Activated CD8-positive, alpha-beta memory T cell treated with anti-CD3 and anti-CD28 coated beads, Interleukin-2, amount 10 ng/mL, durations not matched to agents 7 days and 5 days (primary cell): ENCODE measurements around the gene LILRA5. TPM values are rescaled to one million over a fixed set of nuclear protein-coding genes. Genes with fewer than 3 reads are reported as not detected.
"Not testable (repeated sequence)": the region's sequence is repeated elsewhere in the genome, so short reads cannot be mapped to it uniquely, and the experiment has no call there.

Experiments
- ATAC-seq: fragments of 150-1000 bp; cut with Tn5 transposase; one replicate; pipeline ENCODE4 v1.10.0; 2021; ENCODE audit warnings: moderate library complexity
- CTCF ChIA-PET: fragments of 350-600 bp; sonication (Branson Sonifier 250); formaldehyde crosslinking; loops from one replicate; lab custom pipeline; 2021; ENCODE audit warnings: antibody characterized with exemption; lab: Charles Lee
- DNase-seq: peaks from one replicate; pipeline ENCODE4 v3.0.0-alpha.2; 2020
- H3K27ac Mint-ChIP-seq: one replicate; pipeline ENCODE4 v1.8.0; 2021; ENCODE audit warnings: mild to moderate bottlenecking, mixed read lengths
- H3K27me3 Mint-ChIP-seq: one replicate; pipeline ENCODE4 v1.8.0; 2021; ENCODE audit warnings: mixed read lengths
- H3K36me3 Mint-ChIP-seq: one replicate; pipeline ENCODE4 v1.8.0; 2021; ENCODE audit warnings: mild to moderate bottlenecking, mixed read lengths
- H3K4me1 Mint-ChIP-seq: one replicate; pipeline ENCODE4 v1.8.0; 2021; ENCODE audit warnings: mixed read lengths
- H3K4me3 Mint-ChIP-seq: one replicate; pipeline ENCODE4 v1.8.0; 2021; ENCODE audit warnings: mild to moderate bottlenecking, moderate library complexity, mixed read lengths
- H3K9me3 Mint-ChIP-seq: one replicate; pipeline ENCODE4 v1.8.0; 2022; ENCODE audit warnings: low read depth, mixed read lengths
- total RNA-seq, 2 experiments: library from RNA; stranded (reverse); gene quantifications; one replicate each; pipeline ENCODE4 v1.2.3, GENCODE V29; 2021

The LILRA5 gene
- total RNA-seq = not detected

GRCh38 chr19:54312436-54313377 lies at the start of gene LILRA5:
TSS of gene LILRA5 (minus strand) at chr19:54313166. CDS start at chr19:54313019, 147 bp downstream.
- peaks cover 27% of the 10 kb centered on the region for H3K27me3 Mint-ChIP-seq
- DNase-seq (no peak), ATAC-seq (no peak)
- no peaks in the 10 kb centered on the region for H3K36me3 Mint-ChIP-seq
- CTCF ChIA-PET = interaction anchor here (0.6 kb wide), 1 partner anchor 90 kb away, joined by 3 read pairs; no protein-coding TSS in a partner anchor
- H3K4me3 Mint-ChIP-seq = no peak within 1 kb of the TSS
- H3K9me3 Mint-ChIP-seq = no peaks in the 10 kb centered on the region
- H3K4me1 Mint-ChIP-seq = peaks cover 5% of the 10 kb centered on the region
- no peak within 1 kb of the TSS for H3K27ac Mint-ChIP-seq

- CTCF ChIA-PET = interaction anchor here (0.9 to 1.5 kb wide), 3 partner anchors 27 to 30 kb away, joined by 3 to 7 read pairs (median 5); no protein-coding TSS in a partner anchor
- H3K36me3 Mint-ChIP-seq = peaks cover 31% of the 10 kb centered on the region
- not testable (repeated sequence) for H3K9me3 Mint-ChIP-seq, DNase-seq, H3K27me3 Mint-ChIP-seq
- peak; percentile 10 for ATAC-seq
- peak overlapping the region; percentile 84 for H3K27ac Mint-ChIP-seq
- peak overlapping the region; percentile 94 for H3K4me3 Mint-ChIP-seq
- peaks cover 50% of the 10 kb centered on the region for H3K4me1 Mint-ChIP-seq
These were observed 48.9 kb upstream of the LILRA5 start for GRCh38 chr19:54361680-54362422.

- H3K9me3 Mint-ChIP-seq, H3K4me3 Mint-ChIP-seq, H3K27ac Mint-ChIP-seq, H3K27me3 Mint-ChIP-seq, CTCF ChIA-PET: not testable (repeated sequence)
- peaks cover 37% of the 10 kb centered on the region for H3K4me1 Mint-ChIP-seq
- peak; percentile 80 for DNase-seq
- peak; percentile 85 for ATAC-seq
- peaks cover 28% of the 10 kb centered on the region for H3K36me3 Mint-ChIP-seq
These were observed 46.3 kb upstream of the LILRA5 start for GRCh38 chr19:54359149-54359820.

GRCh38 chr19:54357381-54357780 lies 44.4 kb upstream of the LILRA5 start:
- H3K36me3 Mint-ChIP-seq = peaks cover 21% of the 10 kb centered on the region
- no peaks in the 10 kb centered on the region for H3K9me3 Mint-ChIP-seq
- DNase-seq = no peak
- H3K27me3 Mint-ChIP-seq = no peaks in the 10 kb centered on the region
- CTCF ChIA-PET = interaction anchor here (0.9 to 7.6 kb wide), 2 partner anchors 12 to 33 kb away, joined by 3 to 57 read pairs; no protein-coding TSS in a partner anchor
- no peak overlapping the region for H3K27ac Mint-ChIP-seq
- ATAC-seq = no peak
- no peak overlapping the region for H3K4me3 Mint-ChIP-seq
- peaks cover 26% of the 10 kb centered on the region for H3K4me1 Mint-ChIP-seq

GRCh38 chr19:54356444-54357056 lies 43.6 kb upstream of the LILRA5 start:
- H3K27ac Mint-ChIP-seq = no peak overlapping the region
- ATAC-seq (no peak), DNase-seq (no peak)
- no peak overlapping the region for H3K4me3 Mint-ChIP-seq
- H3K36me3 Mint-ChIP-seq = peaks cover 18% of the 10 kb centered on the region
- peaks cover 18% of the 10 kb centered on the region for H3K4me1 Mint-ChIP-seq
- H3K27me3 Mint-ChIP-seq = peaks cover 4% of the 10 kb centered on the region
- CTCF ChIA-PET = interaction anchor here (0.9 to 7.6 kb wide), 2 partner anchors 11 to 34 kb away, joined by 3 to 57 read pairs; no protein-coding TSS in a partner anchor
- H3K9me3 Mint-ChIP-seq = no peaks in the 10 kb centered on the region

- Mint-ChIP-seq H3K9me3 (no peaks in the 10 kb centered on the region), H3K4me3 (no peak overlapping the region), H3K36me3 (peaks cover 12% of the 10 kb centered on the region), H3K27me3 (peaks cover 4% of the 10 kb centered on the region), H3K4me1 (peaks cover 10% of the 10 kb centered on the region), H3K27ac (no peak overlapping the region)
- CTCF ChIA-PET = interaction anchor here (1.5 to 7.6 kb wide), 2 partner anchors 10 to 35 kb away, joined by 3 to 57 read pairs; no protein-coding TSS in a partner anchor
- ATAC-seq (no peak), DNase-seq (no peak)
These were observed 42.7 kb upstream of the LILRA5 start for GRCh38 chr19:54355675-54356074.

DNA sequence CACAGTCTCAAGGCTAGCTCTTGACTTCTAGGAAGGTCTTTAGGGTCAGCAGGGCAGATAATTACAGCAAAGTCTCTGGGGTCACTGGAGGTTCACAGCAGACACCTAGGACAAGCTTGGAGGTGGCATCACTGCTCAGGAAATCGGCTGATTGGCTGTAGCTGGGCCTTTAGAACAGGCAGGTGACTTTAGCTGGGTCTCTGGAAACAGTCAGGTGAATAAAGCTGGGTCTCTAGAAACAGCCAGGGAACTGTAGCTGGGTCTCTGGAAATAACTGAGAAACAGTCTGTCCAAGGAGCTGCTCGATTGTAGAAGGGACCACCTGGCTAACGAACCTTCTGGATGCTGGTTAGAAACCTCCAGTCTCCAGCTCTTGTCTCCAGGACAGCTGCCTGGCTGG lies 41.8 kb upstream of the LILRA5 start:
- no peaks in the 10 kb centered on the region for H3K9me3 Mint-ChIP-seq
- H3K27me3 Mint-ChIP-seq = peaks cover 7% of the 10 kb centered on the region
- no peak overlapping the region for H3K4me3 Mint-ChIP-seq
- H3K36me3 Mint-ChIP-seq = peaks cover 9% of the 10 kb centered on the region
- H3K27ac Mint-ChIP-seq = no peak overlapping the region
- ATAC-seq = no peak
- DNase-seq = no peak
- CTCF ChIA-PET = interaction anchor here (1.5 to 7.6 kb wide), 2 partner anchors 9 to 35 kb away, joined by 3 to 57 read pairs; no protein-coding TSS in a partner anchor
- H3K4me1 Mint-ChIP-seq = peaks cover 5% of the 10 kb centered on the region

- no peak for DNase-seq
- CTCF ChIA-PET = interaction anchor here (7.6 kb wide), 1 partner anchor 38 kb away, joined by 57 read pairs; no protein-coding TSS in a partner anchor
- ATAC-seq = no peak
- Mint-ChIP-seq H3K27ac (no peak overlapping the region), H3K27me3 (peaks cover 18% of the 10 kb centered on the region), H3K4me1 (peaks cover 3% of the 10 kb centered on the region), H3K4me3 (no peak overlapping the region), H3K9me3 (no peaks in the 10 kb centered on the region), H3K36me3 (peaks cover 9% of the 10 kb centered on the region)
These were observed 39.6 kb upstream of the LILRA5 start for GRCh38 chr19:54352546-54352945.

DNA sequence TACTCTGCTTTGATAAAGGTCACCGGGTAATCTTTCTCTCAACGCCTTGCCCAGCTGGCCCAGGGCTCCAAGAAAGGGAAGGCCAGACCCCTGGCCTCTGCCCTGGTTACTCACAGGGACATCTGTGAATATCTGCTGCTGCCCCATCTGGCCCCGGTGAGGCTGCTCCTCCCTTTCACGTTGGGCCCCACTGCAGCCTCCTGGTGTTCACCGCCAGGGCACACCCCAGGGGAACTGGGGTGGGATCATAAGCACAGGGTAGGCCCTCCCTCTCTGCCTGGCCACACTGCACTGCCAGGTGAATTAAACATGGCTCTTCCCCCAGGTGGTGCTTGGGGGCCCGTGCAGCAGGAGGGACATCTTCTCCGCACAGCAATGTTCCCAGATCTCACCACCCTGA lies 39.1 kb upstream of the LILRA5 start:
- Mint-ChIP-seq H3K27ac (no peak overlapping the region), H3K9me3 (no peaks in the 10 kb centered on the region), H3K27me3 (peaks cover 20% of the 10 kb centered on the region), H3K4me1 (peaks cover 3% of the 10 kb centered on the region), H3K36me3 (peaks cover 8% of the 10 kb centered on the region), H3K4me3 (no peak overlapping the region)
- DNase-seq (no peak), ATAC-seq (no peak)
- CTCF ChIA-PET = interaction anchor here (7.6 kb wide), 1 partner anchor 38 kb away, joined by 57 read pairs; no protein-coding TSS in a partner anchor

- ATAC-seq (no peak), DNase-seq (no peak)
- CTCF ChIA-PET = interaction anchor here (7.6 kb wide), 1 partner anchor 39 kb away, joined by 57 read pairs; no protein-coding TSS in a partner anchor
- peaks cover 4% of the 10 kb centered on the region for H3K36me3 Mint-ChIP-seq
- H3K9me3 Mint-ChIP-seq = no peaks in the 10 kb centered on the region
- no peak overlapping the region for H3K27ac Mint-ChIP-seq
- no peak overlapping the region for H3K4me3 Mint-ChIP-seq
- H3K4me1 Mint-ChIP-seq = peaks cover 3% of the 10 kb centered on the region
- peaks cover 20% of the 10 kb centered on the region for H3K27me3 Mint-ChIP-seq
These were observed 38.5 kb upstream of the LILRA5 start for GRCh38 chr19:54351474-54351873.

- peaks cover 19% of the 10 kb centered on the region for H3K27me3 Mint-ChIP-seq
- no peaks in the 10 kb centered on the region for H3K4me1 Mint-ChIP-seq
- H3K9me3 Mint-ChIP-seq = no peaks in the 10 kb centered on the region
- H3K4me3 Mint-ChIP-seq = no peak overlapping the region
- DNase-seq = no peak
- H3K27ac Mint-ChIP-seq = no peak overlapping the region
- no peaks in the 10 kb centered on the region for H3K36me3 Mint-ChIP-seq
- CTCF ChIA-PET = interaction anchor here (1.2 to 1.5 kb wide), 2 partner anchors 9 to 11 kb away, joined by 3 read pairs; no protein-coding TSS in a partner anchor
- no peak for ATAC-seq
These were observed 33.0 kb upstream of the LILRA5 start for GRCh38 chr19:54345938-54346386.

DNA sequence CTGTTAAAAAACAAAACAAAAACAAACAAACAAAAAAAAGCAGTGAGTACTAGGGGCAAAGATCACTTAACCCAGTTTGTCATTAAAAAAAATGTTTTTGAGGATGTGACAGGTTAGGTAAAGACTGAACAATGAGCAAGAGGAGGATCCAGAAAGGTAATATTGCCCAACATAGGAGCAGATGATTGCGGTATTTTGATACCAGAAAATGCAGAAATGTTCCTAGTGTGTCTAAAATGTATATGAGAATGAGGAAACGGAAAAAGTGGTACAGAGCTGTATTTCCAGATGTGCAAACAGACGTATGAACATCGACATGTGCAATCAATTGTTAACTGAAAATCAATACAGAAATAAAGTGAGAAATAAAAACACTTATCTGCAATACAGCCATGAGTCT lies 30.9 kb upstream of the LILRA5 start:
- no peaks in the 10 kb centered on the region for H3K4me1 Mint-ChIP-seq
- no peaks in the 10 kb centered on the region for H3K36me3 Mint-ChIP-seq
- H3K27me3 Mint-ChIP-seq = peaks cover 24% of the 10 kb centered on the region
- ATAC-seq (no peak), DNase-seq (no peak)
- H3K27ac Mint-ChIP-seq = no peak overlapping the region
- H3K4me3 Mint-ChIP-seq = no peak overlapping the region
- no peaks in the 10 kb centered on the region for H3K9me3 Mint-ChIP-seq
- CTCF ChIA-PET = no interaction called here
